ENCODE measurements around the gene DBNDD1. TPM values are rescaled to one million over a fixed set of nuclear protein-coding genes. Genes with fewer than 3 reads are reported as not detected.
"Not testable (repeated sequence)": the region's sequence is repeated elsewhere in the genome, so short reads cannot be mapped to it uniquely, and the experiment has no call there.

Gene DBNDD1
- total RNA-seq, 1 experiment from 2014 or later: 1.3 TPM

- Histone ChIP-seq H3K27me3 (replicated peaks) (no peaks in the 10 kb centered on the region), H3K4me1 (replicated peaks) (no peaks in the 10 kb centered on the region), H3K9me3 (replicated peaks) (no peaks in the 10 kb centered on the region), H3K4me3 (no peak overlapping the region), H3K36me3 (no peaks in the 10 kb centered on the region), H3K27ac (no peak overlapping the region)
- no peak for DNase-seq (ENCODE audit: low read depth in 1 of 2, low spot score in 2 of 2)
Observed at GRCh38 chr16:90012991-90013745, 6.1 kb downstream of the DBNDD1 start.

GRCh38 chr16:90011908-90012501, 7.3 kb downstream of the DBNDD1 start:
- no peak for DNase-seq (ENCODE audit: low read depth in 1 of 2, low spot score in 2 of 2)
- Histone ChIP-seq H3K27me3 (replicated peaks) (no peaks in the 10 kb centered on the region), H3K4me1 (replicated peaks) (no peaks in the 10 kb centered on the region), H3K9me3 (replicated peaks) (no peaks in the 10 kb centered on the region), H3K27ac (no peak overlapping the region), H3K4me3 (no peak overlapping the region), H3K36me3 (no peaks in the 10 kb centered on the region)

- H3K27ac ChIP-seq: no peak overlapping the region
- no peaks in the 10 kb centered on the region for H3K4me1 ChIP-seq (replicated peaks)
- no peaks in the 10 kb centered on the region for H3K27me3 ChIP-seq (replicated peaks)
- H3K9me3 ChIP-seq (replicated peaks): no peaks in the 10 kb centered on the region
- no peaks in the 10 kb centered on the region for H3K36me3 ChIP-seq
- no peak overlapping the region for H3K4me3 ChIP-seq
- DNase-seq (ENCODE audit: low read depth in 1 of 2, low spot score in 2 of 2): no peak
Observed at GRCh38 chr16:90011508-90011819, 7.8 kb downstream of the DBNDD1 start.

- H3K27me3 ChIP-seq (replicated peaks): no peaks in the 10 kb centered on the region
- no peaks in the 10 kb centered on the region for H3K9me3 ChIP-seq (replicated peaks)
- H3K4me3 ChIP-seq: no peak overlapping the region
- no peak overlapping the region for H3K27ac ChIP-seq
- no peaks in the 10 kb centered on the region for H3K36me3 ChIP-seq
- H3K4me1 ChIP-seq (replicated peaks): no peaks in the 10 kb centered on the region
- no peak for DNase-seq (ENCODE audit: low read depth in 1 of 2, low spot score in 2 of 2)
Observed at GRCh38 chr16:90010676-90011507, 8.4 kb downstream of the DBNDD1 start.

GRCh38 chr16:90009172-90009899, 9.9 kb downstream of the DBNDD1 start:
- H3K27ac ChIP-seq: no peak overlapping the region
- no peaks in the 10 kb centered on the region for H3K4me1 ChIP-seq (replicated peaks)
- H3K36me3 ChIP-seq: no peaks in the 10 kb centered on the region
- no peak for DNase-seq (ENCODE audit: low read depth in 1 of 2, low spot score in 2 of 2)
- no peak overlapping the region for H3K4me3 ChIP-seq
- no peaks in the 10 kb centered on the region for H3K27me3 ChIP-seq (replicated peaks)
- H3K9me3 ChIP-seq (replicated peaks): no peaks in the 10 kb centered on the region

- Histone ChIP-seq H3K27me3 (replicated peaks) (no peaks in the 10 kb centered on the region), H3K4me3 (no peak overlapping the region), H3K9me3 (replicated peaks) (no peaks in the 10 kb centered on the region), H3K4me1 (replicated peaks) (no peaks in the 10 kb centered on the region), H3K36me3 (no peaks in the 10 kb centered on the region), H3K27ac (no peak overlapping the region)
- no peak for DNase-seq (ENCODE audit: low read depth in 1 of 2, low spot score in 2 of 2)
Observed at GRCh38 chr16:90008708-90009145, 10.5 kb downstream of the DBNDD1 start.

GRCh38 chr16:90007635-90008234, 11.5 kb downstream of the DBNDD1 start:
- not testable (repeated sequence) for H3K9me3 ChIP-seq (replicated peaks); H3K4me3 ChIP-seq; H3K4me1 ChIP-seq (replicated peaks); H3K27ac ChIP-seq; H3K36me3 ChIP-seq; H3K27me3 ChIP-seq (replicated peaks); DNase-seq (ENCODE audit: low read depth in 1 of 2, low spot score in 2 of 2)

GRCh38 chr16:90007015-90007414, 12.2 kb downstream of the DBNDD1 start:
- Histone ChIP-seq H3K27me3 (replicated peaks) (no peaks in the 10 kb centered on the region), H3K9me3 (replicated peaks) (no peaks in the 10 kb centered on the region), H3K27ac (no peak overlapping the region), H3K4me1 (replicated peaks) (no peaks in the 10 kb centered on the region), H3K36me3 (no peaks in the 10 kb centered on the region), H3K4me3 (no peak overlapping the region)
- no peak for DNase-seq (ENCODE audit: low read depth in 1 of 2, low spot score in 2 of 2)

GRCh38 chr16:90005956-90006663, 13.1 kb downstream of the DBNDD1 start:
- no peak for DNase-seq (ENCODE audit: low read depth in 1 of 2, low spot score in 2 of 2)
- H3K9me3 ChIP-seq (replicated peaks): no peaks in the 10 kb centered on the region
- H3K27ac ChIP-seq: no peak overlapping the region
- H3K27me3 ChIP-seq (replicated peaks): no peaks in the 10 kb centered on the region
- no peak overlapping the region for H3K4me3 ChIP-seq
- H3K4me1 ChIP-seq (replicated peaks): no peaks in the 10 kb centered on the region
- H3K36me3 ChIP-seq: no peaks in the 10 kb centered on the region

GRCh38 chr16:90004577-90004976, 14.7 kb downstream of the DBNDD1 start:
- Histone ChIP-seq H3K27me3 (replicated peaks) (no peaks in the 10 kb centered on the region), H3K36me3 (peaks cover 7% of the 10 kb centered on the region; the same call in 1 of the 2 replicates), H3K9me3 (replicated peaks) (no peaks in the 10 kb centered on the region), H3K4me1 (replicated peaks) (no peaks in the 10 kb centered on the region), H3K27ac (no peak overlapping the region), H3K4me3 (no peak overlapping the region)
- DNase-seq (ENCODE audit: low read depth in 1 of 2, low spot score in 2 of 2): no peak

- Histone ChIP-seq H3K4me3 (no peak overlapping the region), H3K27me3 (replicated peaks) (no peaks in the 10 kb centered on the region), H3K27ac (no peak overlapping the region), H3K4me1 (replicated peaks) (no peaks in the 10 kb centered on the region), H3K9me3 (replicated peaks) (no peaks in the 10 kb centered on the region), H3K36me3 (peaks cover 17% of the 10 kb centered on the region)
- DNase-seq (ENCODE audit: low read depth in 1 of 2, low spot score in 2 of 2): no peak
Observed at GRCh38 chr16:90002759-90003158, 16.5 kb downstream of the DBNDD1 start.

- Histone ChIP-seq H3K9me3 (replicated peaks) (no peaks in the 10 kb centered on the region), H3K36me3 (peaks cover 25% of the 10 kb centered on the region), H3K27ac (no peak overlapping the region), H3K27me3 (replicated peaks) (no peaks in the 10 kb centered on the region), H3K4me1 (replicated peaks) (no peaks in the 10 kb centered on the region), H3K4me3 (no peak overlapping the region)
- DNase-seq (ENCODE audit: low read depth in 1 of 2, low spot score in 2 of 2): no peak
Observed at GRCh38 chr16:90001761-90002503, 17.3 kb downstream of the DBNDD1 start.

Data from SJSA1 (cell line).